Measurements from ENCODE around the gene SLC4A8.

Gene SLC4A8

GRCh38 chr12:51528852-51529650, 104.4 kb downstream of the SLC4A8 start:
- no peak for DNase-seq

DNA sequence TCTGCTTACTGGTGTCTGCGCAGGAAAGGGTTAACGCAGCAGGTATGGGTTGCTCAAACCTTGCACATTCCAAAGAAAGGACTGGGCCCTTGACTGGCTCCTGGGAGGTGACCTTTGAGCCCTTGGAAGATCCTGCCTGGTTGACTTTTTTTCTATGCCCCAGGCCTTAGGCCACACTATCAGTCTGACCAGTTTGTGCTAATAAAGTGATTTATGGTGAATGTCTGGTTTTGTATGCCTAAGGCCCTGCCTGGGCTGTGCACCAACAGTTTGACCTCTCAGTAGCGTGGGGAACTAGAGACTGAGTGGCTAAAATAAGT, 105.0 kb downstream of the SLC4A8 start:
- no peak for DNase-seq

DNA sequence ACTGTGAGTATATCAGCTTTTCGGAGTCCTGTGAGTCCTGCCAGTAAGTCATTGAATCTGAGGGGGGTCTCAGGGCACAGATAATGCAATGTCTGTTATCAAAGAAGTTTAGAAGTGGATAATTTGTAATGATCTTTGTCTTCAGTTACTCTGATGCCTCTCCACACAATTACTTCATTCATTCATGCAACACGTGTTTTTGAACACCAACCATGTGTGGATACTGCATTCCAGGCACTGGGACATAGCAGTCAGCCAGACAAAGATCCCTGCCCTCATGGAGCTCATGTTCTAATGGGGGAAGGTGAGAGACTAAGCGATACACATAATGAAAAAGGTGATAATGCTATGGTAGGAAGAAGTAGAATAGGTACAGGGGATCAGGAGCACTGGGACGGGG, 105.6 kb downstream of the SLC4A8 start:
- DNase-seq = no peak

GRCh38 chr12:51531284-51531977, 106.8 kb downstream of the SLC4A8 start:
- DNase-seq = no peak

DNA sequence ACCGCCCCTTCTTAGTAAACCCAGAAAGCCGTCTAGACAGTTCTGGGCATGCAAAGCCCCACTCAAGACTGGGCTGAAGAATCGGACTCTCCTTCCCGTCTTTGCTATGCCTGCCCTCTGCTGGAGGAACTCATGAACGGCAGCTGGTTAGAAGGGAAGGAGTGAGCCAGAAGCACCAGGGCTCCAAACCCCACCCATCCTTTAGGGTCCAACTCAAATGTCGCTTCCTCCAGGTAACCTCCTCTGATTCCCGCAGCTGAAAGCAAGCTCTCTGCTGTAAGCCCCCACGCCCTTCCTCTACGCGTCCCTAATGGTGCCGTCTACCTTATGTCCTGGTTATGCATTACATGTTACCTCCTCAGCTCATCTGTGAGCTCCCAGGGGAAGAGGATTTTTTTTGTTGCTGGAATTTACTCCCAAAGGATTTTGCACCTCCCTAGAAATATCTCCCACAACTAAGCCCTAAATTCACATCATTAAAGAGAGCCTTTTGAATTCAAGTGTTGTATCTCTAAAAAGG, 107.4 kb downstream of the SLC4A8 start:
- DNase-seq = peak; percentile 55

DNA sequence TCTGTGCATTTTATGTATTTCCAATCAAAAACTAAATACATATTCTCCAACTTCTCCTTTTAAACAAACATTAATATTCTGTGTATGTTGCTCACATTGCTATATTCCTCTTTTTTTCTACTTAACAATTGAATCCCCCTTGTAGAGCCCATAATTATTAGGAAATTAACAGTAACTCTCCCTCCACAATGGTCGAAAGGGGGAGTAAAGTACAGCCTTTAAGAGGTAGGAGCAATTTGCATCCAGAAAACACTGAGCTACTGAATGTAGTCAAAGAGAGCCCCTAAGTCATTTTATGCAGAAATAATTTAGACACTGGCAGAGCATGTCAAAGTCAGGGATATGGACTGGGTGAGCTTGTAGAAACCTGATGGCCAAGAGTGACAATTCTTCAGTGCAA, 109.2 kb downstream of the SLC4A8 start:
- DNase-seq = no peak

GRCh38 chr12:51534216-51535074, 109.8 kb downstream of the SLC4A8 start:
- no peak for DNase-seq

DNA sequence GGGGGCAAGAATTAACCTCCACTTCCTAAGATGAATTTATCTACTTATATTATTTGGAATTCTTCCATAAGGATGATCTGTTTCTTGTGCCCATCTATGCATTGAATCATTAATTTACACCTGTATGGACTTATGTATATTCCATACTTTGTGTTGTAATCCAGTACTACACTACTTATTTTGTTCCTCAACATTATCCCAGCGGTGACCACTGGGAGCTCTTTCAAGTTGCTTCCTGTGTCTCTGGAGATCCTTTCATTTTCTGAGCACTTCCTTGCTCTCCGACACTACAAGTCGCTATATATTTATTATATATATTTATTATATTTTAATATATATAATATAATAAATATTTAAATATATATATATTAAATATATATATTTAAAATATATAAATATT, 111.5 kb downstream of the SLC4A8 start:
- DNase-seq = no peak

DNA sequence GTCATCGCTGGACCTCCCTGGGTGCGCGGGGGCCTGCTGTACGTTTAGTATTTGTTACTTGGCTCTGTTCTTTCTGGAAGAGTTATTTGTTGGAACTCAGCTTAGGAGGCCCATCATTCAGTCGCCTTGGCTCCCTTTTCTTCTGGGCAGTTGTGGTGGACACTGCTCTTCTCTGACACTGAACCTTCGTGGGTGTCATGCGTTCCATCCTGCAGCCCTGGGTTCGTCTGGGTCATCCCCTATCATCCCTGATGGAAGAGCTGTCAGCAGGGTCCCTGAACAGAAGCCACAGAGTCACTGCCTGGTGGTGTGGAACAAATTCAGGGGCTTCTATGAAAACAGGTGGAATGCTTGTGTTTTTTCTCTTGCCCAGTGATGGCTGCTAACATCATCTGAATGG, 113.5 kb downstream of the SLC4A8 start:
- DNase-seq = no peak

DNA sequence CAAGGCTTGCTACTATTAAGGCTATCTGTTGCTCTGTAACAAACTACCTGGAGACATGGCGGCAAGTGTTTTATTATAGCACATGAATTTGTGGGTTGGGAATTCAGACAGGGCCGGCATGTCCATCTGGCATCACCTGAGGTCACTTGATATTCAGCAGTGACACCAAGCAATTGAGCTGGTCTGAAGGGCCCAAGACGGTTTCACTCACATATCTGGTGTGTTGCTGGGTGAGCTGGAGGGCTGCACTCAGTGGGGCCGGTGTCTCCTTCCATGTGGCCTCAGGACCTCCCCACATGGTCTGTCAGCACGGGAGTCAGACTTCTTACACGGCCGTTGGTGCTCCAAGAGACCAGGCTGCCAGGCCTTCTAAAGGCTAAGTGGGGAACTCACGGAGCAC, 114.0 kb downstream of the SLC4A8 start:
- DNase-seq = no peak

- DNase-seq = no peak
These were observed 116.4 kb downstream of the SLC4A8 start for GRCh38 chr12:51540996-51541395.

- DNase-seq = no peak
These were observed 121.5 kb downstream of the SLC4A8 start for GRCh38 chr12:51546097-51546496.

DNA sequence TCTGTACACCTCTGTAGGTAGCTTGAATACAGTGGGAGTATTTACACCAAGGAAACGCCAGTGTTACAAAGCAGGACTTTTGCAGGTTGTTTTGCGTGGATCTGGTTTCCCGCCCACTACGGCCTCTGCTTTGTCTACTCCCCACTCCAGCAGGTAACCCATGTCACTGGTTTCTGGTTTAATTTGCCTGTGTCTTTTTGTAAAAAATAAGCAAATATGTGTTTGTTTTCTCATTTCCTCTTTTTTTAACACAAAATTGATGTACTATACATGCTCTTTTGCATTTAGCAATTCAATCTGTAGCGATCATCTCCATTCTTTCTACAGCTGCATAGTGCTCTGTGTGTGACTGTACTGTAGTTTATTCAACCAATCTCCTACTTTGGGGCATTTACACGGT, 123.0 kb downstream of the SLC4A8 start:
- DNase-seq = no peak

GRCh38 chr12:51548241-51548640, 123.6 kb downstream of the SLC4A8 start:
- DNase-seq = no peak

- DNase-seq = no peak
These were observed 125.0 kb downstream of the SLC4A8 start for GRCh38 chr12:51549637-51550036.
